HG03066 (cell line): ENCODE data around the gene ATRNL1.

Experiments
- ATAC-seq: cut with Tn5 transposase; IDR thresholded peaks from one replicate; pipeline ENCODE4 v1.9.1; 2021; ENCODE audit warnings: low read depth; ENCODE audit not compliant: unreplicated experiment

Gene ATRNL1

DNA sequence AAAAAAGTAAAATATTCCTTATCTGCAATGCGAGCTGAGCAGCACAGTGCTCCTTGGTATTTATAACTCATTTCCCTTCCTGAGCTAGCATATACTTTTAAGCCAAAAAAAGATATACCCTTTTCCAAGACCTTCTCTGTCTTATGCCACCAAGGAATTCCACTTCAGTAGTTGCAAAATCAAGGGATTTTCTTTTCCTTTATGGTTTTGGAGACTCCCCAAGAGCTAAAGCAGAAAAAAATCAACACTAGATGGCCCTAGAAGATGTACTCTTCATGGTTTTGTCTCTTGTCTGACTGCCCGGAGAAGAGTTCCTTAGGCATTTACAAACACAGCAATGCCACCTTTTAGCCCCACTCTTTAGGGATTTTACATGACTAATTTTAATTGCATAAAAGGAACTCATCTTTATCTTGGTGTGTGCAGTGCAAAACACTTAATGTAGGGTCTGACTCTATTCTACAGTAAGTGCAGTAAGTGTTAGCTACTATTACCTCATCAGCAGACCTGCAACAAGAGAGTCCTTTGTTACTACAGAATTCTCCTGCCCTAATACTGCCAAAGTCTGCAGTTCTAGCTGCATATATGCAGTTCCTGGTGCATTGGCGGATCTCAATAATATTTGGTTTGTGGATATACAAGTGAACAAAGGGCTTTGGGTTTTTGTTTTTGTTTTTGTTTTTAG lies 736.5 kb downstream of the ATRNL1 start:
- ATAC-seq = no peak

GRCh38 chr10:115830265-115830970 lies 737.3 kb downstream of the ATRNL1 start:
- ATAC-seq = no peak

DNA sequence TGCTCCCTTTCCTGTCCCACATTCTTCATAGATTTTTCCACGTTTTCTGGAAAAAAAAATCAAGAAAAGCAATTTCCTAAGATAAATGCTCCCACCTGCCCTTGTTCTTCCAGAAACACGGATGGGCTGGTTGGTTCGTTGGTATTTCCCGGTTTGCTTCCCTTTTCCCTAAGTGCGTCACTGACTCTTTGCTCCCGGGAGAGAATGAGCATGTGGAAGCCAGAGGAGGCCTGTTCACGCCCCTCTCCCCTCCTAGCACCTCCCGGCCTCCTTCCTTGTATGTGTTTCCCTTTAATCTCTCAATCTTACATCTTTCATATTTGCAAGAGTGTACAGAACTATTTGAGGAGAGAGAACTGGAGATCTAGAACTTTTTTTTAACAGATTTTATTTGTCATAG lies 737.9 kb downstream of the ATRNL1 start:
- no peak for ATAC-seq

DNA sequence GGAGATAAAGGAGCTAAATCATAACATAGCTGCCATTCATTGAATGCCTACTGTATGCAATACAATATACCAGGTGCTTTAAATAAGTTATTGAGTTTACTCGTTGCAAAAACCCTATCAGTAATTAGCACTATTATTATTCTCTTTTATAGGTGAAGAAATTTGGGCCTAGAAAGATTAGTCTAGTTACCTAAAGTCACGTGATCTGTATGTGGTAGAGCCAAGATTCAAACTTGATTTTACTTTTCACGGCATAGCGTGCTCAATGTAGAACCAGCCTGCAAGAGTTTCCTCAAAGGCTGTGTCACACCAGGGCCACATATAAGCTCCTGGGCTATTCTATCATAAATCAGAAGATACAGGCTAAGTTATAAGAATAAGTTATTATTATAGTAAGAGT lies 740.0 kb downstream of the ATRNL1 start:
- no peak for ATAC-seq

DNA sequence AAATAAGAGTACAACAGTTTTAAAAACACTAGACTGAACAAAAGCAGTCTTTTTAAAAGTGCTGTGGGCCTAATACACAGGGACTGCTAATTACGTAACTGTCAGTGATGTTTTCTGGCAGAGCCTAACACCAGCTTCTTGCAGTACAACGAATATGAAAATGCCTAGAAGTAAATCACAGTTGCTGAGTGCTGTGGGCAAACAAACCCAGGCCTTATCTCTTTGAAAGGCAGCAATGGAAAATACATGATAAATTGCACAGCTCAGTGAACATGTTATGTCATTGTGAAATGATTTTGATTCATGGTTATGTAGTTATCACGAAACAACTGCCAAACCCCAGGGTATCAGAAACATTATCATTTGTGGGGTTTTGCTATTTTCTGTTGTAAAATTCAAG lies 751.4 kb downstream of the ATRNL1 start:
- ATAC-seq = no peak

- ATAC-seq = no peak
Measured at GRCh38 chr10:115845921-115846320, 752.8 kb downstream of the ATRNL1 start.

- ATAC-seq = no peak
Measured at GRCh38 chr10:115846528-115846927, 753.4 kb downstream of the ATRNL1 start.

- ATAC-seq = no peak
Measured at GRCh38 chr10:115849197-115849596, 756.0 kb downstream of the ATRNL1 start.

DNA sequence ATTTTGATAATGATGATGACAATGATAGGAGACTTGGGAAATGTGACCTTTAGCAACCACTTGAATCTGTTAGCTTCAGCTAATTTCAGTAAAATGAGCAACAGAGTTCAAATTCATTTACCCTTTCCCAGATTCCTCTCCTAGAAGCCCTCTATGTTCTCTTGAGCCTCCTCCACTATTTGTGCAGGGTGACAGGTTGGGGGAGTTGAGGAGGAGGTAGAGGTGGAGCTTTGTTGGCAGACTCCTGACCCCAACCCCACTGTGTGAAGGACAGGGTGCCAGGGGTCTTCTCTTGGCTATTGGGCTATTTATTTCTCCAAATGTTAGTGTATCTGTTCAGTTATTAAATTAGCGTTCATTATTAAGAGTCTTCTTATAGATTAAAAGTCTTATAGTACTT lies 757.5 kb downstream of the ATRNL1 start:
- ATAC-seq = no peak

- ATAC-seq = no peak
Measured at GRCh38 chr10:115851695-115852094, 758.5 kb downstream of the ATRNL1 start.

- no peak for ATAC-seq
Measured at GRCh38 chr10:115854740-115855435, 761.7 kb downstream of the ATRNL1 start.

GRCh38 chr10:115856580-115856979 lies 763.4 kb downstream of the ATRNL1 start:
- ATAC-seq = no peak

DNA sequence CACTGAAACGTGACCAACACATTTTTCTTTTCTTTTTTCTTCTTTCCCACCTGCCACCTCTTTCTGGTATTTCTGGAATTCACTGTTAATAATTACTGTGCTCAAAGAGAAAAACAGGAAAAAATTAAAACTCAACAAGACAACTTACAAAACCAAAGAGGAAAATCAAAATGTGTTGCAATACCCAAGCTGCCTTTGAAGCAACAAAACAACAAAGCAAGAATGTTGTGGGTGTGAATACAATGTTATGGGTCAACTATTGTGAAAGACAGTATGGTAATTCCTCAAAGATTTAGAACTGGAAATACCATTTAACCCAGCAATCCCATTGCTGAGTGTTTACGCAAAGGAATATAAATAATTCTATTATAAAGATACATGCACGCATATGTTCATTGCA lies 764.7 kb downstream of the ATRNL1 start:
- no peak for ATAC-seq

- ATAC-seq = no peak
Measured at GRCh38 chr10:115860182-115861107, 767.3 kb downstream of the ATRNL1 start.

DNA sequence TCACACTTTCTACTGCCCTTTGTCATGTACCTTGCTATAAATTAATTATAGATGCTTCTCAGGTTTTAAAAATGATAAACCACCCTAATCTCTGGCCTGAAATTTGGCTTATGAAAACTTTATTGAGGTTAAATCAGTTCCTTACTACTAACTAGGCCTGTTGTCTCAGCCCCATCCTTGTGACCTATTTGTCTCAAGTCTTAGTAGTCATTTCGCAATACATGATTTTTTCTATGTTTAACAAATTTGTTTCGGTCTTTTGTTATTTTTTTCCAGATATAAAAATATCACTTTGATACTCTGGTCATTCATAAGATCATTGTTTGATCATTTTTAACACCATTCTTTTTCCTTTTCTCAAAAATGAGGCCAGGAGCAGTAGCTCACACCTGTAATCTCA lies 768.3 kb downstream of the ATRNL1 start:
- ATAC-seq = no peak

DNA sequence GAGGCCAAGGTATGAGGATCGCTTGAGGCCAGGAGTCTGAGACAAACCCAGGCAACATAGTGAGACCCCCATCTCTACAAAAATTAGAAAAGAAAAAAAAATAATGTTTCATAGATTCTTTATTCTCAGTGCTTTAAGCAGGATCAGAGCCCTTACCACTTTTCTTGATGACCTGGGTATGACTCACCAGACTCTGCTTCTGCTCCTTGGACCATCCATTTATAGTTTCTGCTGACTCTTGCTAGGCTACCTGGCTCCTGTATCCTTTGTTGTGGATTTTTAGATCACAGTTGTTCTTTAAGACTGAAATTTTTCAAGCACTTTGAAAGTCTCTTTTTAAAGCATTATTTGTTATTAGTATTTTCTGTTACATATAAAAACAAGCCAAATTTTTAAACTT lies 768.7 kb downstream of the ATRNL1 start:
- no peak for ATAC-seq

GRCh38 chr10:115866174-115866573 lies 773.0 kb downstream of the ATRNL1 start:
- no peak for ATAC-seq

DNA sequence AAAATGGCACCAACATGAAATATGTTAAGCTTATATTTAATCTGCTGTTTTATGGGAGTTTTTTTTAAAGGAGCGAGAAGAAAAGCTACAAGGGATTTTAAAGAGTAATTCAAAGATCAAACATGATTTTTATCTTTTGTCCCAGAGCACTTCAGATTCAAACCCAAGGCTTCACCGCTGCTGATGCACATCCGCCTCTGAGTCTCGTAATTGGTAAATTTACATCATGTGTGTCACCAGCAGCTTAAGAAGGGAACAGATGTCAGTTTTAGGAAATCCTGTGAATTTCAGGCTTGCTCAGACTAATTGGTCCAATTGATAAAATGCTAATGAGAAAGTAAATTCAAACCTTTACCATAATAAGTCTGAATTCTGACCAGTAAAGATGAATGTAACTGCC lies 773.5 kb downstream of the ATRNL1 start:
- ATAC-seq = no peak

GRCh38 chr10:115867305-115867704 lies 774.1 kb downstream of the ATRNL1 start:
- no peak for ATAC-seq

DNA sequence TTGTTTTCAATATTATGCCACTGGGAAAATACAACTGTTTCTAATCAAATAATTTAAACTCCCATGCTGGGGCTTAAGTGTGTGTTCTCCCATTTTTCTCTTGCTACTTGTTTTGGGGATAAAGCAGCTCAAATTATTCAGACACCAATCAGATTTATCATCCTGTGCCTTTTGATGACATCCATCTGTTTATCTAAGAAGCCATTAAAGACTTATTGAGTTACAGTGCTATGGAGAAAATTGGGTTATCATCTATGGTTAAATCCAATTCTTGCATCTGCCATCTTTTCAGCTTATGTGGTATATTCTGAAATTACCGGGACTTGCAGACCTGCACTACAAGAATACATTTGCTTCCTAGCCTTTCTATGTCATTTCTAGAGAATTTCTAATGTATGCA lies 778.7 kb downstream of the ATRNL1 start:
- no peak for ATAC-seq

- ATAC-seq = no peak
Measured at GRCh38 chr10:115875172-115875571, 782.0 kb downstream of the ATRNL1 start.
